Measurements from ENCODE around the gene TP53I11.

The TP53I11 gene

GRCh38 chr11:44885065-44885810 lies 65.4 kb downstream of the TP53I11 start:
- H3K27ac ChIP-seq = no peak overlapping the region
- TF ChIP-seq CTCF (conservative IDR thresholded peaks at IDR 0.05) (no peak), ZFX (IDR thresholded peaks at IDR 0.05) (no peak)

- H3K27ac ChIP-seq = no peak overlapping the region
Measured at GRCh38 chr11:44884056-44884455, 66.6 kb downstream of the TP53I11 start.

GRCh38 chr11:44883277-44883676 lies 67.4 kb downstream of the TP53I11 start:
- no peak overlapping the region for H3K27ac ChIP-seq
- TF ChIP-seq CTCF (conservative IDR thresholded peaks at IDR 0.05) (no peak), ZFX (IDR thresholded peaks at IDR 0.05) (no peak)

More at GRCh38 chr11:44884056-44884455, 66.6 kb downstream of the TP53I11 start:
- no peak for TF ChIP-seq ZFX (IDR thresholded peaks at IDR 0.05)
- no peak for TF ChIP-seq CTCF (conservative IDR thresholded peaks at IDR 0.05)

Data from C4-2B (cell line).